Effector memory CD4-positive, alpha-beta T cell (primary cell): ENCODE data around the gene CYP19A1.

Experiments
- DNase-seq, 3 donors: peaks; one replicate each; pipeline ENCODE4 v3.0.0-alpha.2; 2020
- H3K27ac ChIP-seq: 2 replicates; pipeline ENCODE4 v1.7.0; 2013; ENCODE audit warnings: mild to moderate bottlenecking, low read length, moderate library complexity; ENCODE audit not compliant: insufficient read depth, poor library complexity, severe bottlenecking
- H3K27me3 ChIP-seq: replicated peaks from 2 replicates; pipeline ENCODE4 v1.7.0; 2013; ENCODE audit warnings: mild to moderate bottlenecking, low read length; ENCODE audit not compliant: insufficient read depth, control insufficient read depth, poor library complexity, severe bottlenecking
- H3K36me3 ChIP-seq: 2 replicates; pipeline ENCODE4 v1.7.0; 2013; ENCODE audit warnings: mild to moderate bottlenecking, low read length, moderate library complexity; ENCODE audit not compliant: control insufficient read depth, insufficient read depth
- H3K4me1 ChIP-seq: 2 replicates; pipeline ENCODE4 v1.7.0; 2013; ENCODE audit warnings: low read length, mild to moderate bottlenecking; ENCODE audit not compliant: control insufficient read depth, insufficient read depth, poor library complexity, severe bottlenecking
- H3K4me3 ChIP-seq: 2 replicates; pipeline ENCODE4 v1.7.0; 2013; ENCODE audit warnings: low read length, low read depth, mild to moderate bottlenecking; ENCODE audit not compliant: insufficient read depth, poor library complexity, severe bottlenecking
- H3K9me3 ChIP-seq: 2 replicates; pipeline ENCODE4 v1.7.0; 2013; ENCODE audit warnings: mild to moderate bottlenecking, low read length, moderate library complexity; ENCODE audit not compliant: control insufficient read depth

The CYP19A1 gene

DNA sequence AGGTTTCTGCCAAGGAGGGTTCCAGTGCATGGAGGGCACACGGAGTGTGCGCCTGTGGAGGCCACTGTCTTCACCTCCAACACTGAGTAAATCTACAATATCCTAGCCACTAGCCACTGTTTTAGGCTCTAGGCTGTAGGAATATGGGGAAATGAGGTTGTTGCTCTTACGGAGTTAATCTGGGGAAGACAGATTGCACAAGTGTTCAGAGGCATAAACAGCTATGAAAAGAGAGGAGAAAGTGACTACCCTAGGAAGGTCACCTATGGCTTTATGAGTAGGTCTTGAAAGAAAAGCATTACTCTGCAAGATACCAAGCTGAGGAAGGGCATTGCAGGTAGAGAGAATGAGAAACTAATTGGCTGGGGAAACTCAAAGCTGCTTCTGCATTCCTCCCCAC is 85.7 kb downstream of the CYP19A1 start:
- H3K36me3 ChIP-seq, result no peaks in the 10 kb centered on the region
- H3K9me3 ChIP-seq, result no peaks in the 10 kb centered on the region
- no peak overlapping the region for H3K27ac ChIP-seq
- H3K4me1 ChIP-seq, result no peaks in the 10 kb centered on the region
- no peaks in the 10 kb centered on the region for H3K27me3 ChIP-seq
- no peak overlapping the region for H3K4me3 ChIP-seq
- no peak for DNase-seq

DNA sequence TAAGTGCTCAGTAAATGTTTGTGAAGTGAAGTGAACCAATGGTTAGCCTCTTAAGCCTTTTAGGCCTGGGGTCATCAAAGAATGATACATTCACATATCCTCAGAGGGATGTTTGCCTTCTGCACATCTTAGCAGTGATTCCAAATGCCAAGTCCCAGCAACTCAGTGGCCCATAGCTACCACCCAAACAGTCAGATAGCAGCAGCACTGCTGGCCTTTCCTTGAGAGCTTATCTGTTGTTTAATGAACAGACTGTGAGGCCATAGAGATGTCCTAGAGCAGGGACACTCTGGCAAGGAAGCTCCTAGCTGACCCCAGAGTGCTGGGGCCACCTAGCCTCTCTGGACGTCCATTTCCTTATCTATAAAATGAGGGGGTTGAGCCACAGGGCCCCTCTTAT is 86.8 kb downstream of the CYP19A1 start:
- Histone ChIP-seq H3K36me3 (no peaks in the 10 kb centered on the region), H3K4me3 (no peak overlapping the region), H3K27ac (no peak overlapping the region), H3K9me3 (no peaks in the 10 kb centered on the region), H3K27me3 (no peaks in the 10 kb centered on the region), H3K4me1 (no peaks in the 10 kb centered on the region)
- DNase-seq, result no peak

DNA sequence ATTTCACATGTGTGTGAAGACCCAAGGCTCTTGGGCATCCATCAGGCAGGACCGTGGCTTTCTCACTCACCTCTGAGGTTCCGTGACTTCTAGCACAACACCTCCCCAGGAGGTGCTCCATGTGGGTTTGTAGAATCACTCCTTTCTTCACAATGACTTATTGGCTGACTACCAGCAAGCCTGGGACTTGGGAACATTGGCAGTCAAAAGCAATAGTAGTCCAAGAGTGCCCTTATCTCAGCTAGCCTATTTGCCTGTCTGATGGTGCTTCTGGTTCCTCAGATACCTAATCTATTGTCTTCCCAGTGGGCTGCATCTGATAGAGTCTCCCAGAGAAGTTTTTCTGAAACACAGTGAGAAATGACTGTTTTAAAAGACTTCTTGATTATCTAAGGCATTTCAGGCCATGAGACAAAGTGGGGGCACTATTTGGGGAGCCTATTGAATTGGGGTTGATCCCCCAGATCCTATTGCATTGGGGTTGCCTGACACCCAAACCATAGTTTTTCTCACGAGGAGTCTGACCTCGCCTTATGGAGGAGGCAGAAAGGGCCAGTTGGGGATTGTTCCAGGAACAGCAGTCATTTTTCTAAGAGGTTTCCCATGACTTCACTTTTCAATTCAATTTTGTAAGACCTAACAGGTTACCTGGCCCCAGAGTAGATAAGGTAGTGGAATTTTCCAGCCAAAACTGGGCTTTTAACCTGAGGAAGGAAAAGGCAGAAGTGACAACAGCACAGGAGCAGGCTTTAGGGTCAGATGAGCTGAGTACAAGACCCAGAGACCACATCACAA is 88.0 kb downstream of the CYP19A1 start:
- Histone ChIP-seq H3K36me3 (no peaks in the 10 kb centered on the region), H3K4me1 (no peaks in the 10 kb centered on the region), H3K27ac (no peak overlapping the region), H3K4me3 (no peak overlapping the region), H3K27me3 (no peaks in the 10 kb centered on the region), H3K9me3 (no peaks in the 10 kb centered on the region)
- DNase-seq, result no peak

DNA sequence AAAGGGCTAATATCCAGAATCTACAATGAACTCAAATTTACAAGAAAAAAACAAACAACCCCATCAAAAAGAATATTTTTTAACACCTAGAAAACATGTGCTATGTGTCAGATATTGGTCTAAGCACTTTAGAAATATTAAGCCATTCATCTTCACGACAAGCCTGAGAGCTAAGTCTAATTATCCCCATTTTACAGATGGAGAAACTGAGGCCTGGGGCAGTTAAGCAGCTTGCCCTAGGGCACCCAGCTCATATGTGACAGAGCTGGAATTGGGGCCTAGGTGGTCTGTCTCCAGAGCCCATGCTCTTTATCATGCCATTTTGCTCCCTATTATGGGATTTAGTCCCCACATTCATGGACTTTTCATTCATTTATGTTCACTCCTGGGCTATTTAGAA is 92.8 kb downstream of the CYP19A1 start:
- Histone ChIP-seq H3K4me1 (no peaks in the 10 kb centered on the region), H3K27ac (no peak overlapping the region), H3K4me3 (no peak overlapping the region), H3K27me3 (no peaks in the 10 kb centered on the region), H3K36me3 (no peaks in the 10 kb centered on the region), H3K9me3 (no peaks in the 10 kb centered on the region)
- no peak for DNase-seq

DNA sequence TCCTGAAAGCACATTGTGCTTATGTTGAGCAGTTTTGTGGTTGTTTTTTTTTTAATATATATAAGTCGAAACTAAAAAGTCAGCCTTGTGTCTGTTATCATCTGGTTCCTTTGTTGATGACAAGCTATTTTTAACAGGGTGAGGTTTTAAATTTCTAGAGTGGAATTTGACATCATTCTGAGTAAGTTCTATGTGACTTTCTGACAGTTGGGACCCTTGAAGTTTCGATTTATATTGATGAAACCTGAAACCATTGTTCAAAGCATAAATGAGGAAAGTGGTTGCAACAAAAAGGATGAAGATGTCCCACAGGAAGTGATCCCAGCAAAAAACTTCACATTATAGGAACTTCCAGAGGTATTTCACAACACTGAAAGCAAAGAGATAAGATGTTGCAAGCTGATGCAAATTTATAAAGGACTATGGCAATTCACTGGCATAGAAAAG is 94.0 kb downstream of the CYP19A1 start:
- Histone ChIP-seq H3K27ac (no peak overlapping the region), H3K9me3 (no peaks in the 10 kb centered on the region), H3K27me3 (no peaks in the 10 kb centered on the region), H3K4me3 (no peak overlapping the region), H3K36me3 (no peaks in the 10 kb centered on the region), H3K4me1 (no peaks in the 10 kb centered on the region)
- no peak for DNase-seq

DNA sequence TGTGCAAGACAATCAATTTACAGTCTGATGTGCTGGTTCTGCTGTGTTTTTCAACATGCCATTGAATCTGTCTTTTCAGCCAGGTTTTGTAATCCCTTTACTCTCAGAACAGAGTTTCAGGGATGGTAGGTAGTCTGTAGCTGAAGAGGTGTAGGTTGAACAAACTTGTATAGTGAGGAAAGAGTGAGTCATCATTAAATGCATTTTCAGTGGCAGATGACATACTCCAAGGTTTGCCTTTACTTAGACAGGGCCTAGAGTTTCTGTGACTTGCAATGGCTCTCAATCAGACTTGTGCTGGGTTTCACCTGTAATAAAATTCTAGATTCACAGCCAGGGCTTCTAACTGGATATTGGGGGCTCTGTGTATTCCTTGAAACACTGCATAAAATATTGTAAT is 94.6 kb downstream of the CYP19A1 start:
- Histone ChIP-seq H3K36me3 (no peaks in the 10 kb centered on the region), H3K27ac (no peak overlapping the region), H3K27me3 (no peaks in the 10 kb centered on the region), H3K4me1 (no peaks in the 10 kb centered on the region), H3K9me3 (no peaks in the 10 kb centered on the region), H3K4me3 (no peak overlapping the region)
- no peak for DNase-seq

DNA sequence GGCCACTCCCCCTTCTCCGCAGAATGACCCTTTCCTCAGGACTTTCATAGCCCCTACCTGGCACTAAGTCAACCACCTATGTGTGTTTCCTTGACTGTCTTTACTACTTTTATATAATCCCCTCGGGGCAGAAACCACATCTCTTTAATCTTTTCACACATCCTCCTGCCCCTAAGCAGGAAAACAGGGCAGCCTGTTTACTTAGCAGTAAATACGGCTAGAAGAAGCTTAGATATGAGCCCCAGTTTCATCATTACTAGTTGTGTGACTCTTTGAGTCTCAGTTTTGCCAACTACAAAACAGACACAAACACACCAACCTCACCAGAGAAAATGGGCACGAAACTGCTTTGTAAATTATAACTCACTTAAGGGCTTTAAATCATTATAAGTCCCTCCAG is 98.3 kb downstream of the CYP19A1 start:
- Histone ChIP-seq H3K36me3 (no peaks in the 10 kb centered on the region), H3K27ac (no peak overlapping the region), H3K4me3 (no peak overlapping the region), H3K9me3 (no peaks in the 10 kb centered on the region), H3K4me1 (no peaks in the 10 kb centered on the region), H3K27me3 (no peaks in the 10 kb centered on the region)
- DNase-seq, result no peak

DNA sequence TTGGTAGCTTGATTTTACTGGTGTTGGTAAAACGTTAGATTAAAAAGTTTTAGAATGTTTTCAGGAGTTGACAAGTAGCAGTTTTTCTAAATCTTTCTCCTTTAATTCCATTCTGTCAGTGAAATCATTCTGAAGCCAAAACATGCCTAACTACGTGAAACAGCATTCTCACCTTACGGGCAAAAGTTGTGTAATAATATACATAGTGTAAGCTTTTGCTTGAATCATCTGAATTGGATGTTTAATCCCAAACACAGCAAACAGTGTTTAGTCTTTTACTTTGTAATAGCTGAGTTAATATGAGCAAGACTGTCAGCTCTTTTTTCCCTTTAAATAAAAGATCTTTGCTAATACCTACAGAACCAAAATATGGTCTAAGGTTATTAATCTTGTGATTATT is 100.6 kb downstream of the CYP19A1 start:
- Histone ChIP-seq H3K27me3 (no peaks in the 10 kb centered on the region), H3K36me3 (no peaks in the 10 kb centered on the region), H3K9me3 (no peaks in the 10 kb centered on the region), H3K27ac (no peak overlapping the region), H3K4me1 (no peaks in the 10 kb centered on the region), H3K4me3 (no peak overlapping the region)
- DNase-seq, result no peak

DNA sequence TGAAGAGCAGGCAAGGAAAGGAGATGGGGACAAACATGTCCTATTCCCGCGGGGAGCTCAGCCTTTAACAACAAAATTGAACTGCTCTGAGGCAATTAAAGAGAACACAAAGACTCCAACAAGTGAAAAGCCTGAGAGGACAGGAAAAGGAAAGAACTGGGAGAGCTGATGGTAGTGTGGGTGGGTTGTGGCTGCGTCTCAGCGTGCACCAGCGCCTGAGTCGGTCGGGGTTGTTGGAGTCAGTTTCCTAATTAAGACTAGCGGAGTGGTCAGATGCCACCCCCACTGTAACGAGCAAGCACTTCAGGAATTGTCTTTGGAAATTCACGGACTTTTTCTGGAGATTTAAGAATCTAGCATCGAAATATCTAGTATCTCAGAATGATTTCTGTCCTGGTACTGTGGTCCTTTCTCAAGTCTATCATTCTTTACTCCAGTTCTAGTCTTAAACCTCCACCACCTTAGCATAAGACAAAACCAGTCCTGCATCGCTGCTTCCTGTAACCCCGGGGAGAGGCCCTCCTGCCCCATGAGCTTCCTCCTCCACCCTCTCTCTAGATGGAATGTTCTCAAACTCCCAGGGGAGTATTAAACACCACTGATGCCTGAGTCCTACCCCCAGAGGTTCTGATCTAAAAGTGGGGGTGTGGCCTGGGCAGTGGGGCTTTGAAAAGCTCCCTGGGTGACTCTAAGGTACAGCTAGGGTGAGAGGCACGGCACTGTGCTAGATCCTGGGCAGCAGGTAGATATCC is 104.0 kb downstream of the CYP19A1 start:
- Histone ChIP-seq H3K4me1 (no peaks in the 10 kb centered on the region), H3K4me3 (no peak overlapping the region), H3K27ac (no peak overlapping the region), H3K9me3 (no peaks in the 10 kb centered on the region), H3K27me3 (no peaks in the 10 kb centered on the region), H3K36me3 (no peaks in the 10 kb centered on the region)
- no peak for DNase-seq

DNA sequence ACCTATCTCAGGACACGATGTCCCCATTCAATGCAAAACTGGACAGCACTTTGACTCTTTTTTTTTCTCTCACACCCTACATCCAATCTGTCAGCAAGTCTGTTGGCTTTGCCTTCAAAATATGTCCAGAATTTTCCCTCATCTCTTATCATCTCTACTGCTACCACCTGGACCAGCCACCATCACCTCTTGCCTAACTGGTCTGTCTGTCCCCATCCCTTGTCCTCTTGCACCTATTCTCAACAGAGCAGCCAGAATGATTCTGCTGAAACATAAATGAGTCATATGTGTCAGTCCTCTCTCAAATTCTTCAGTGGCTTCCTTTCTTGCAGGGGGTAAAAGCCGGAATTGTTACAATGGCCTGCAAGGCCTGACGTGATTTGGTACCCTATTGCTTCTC is 105.8 kb downstream of the CYP19A1 start:
- no peak for DNase-seq
- no peaks in the 10 kb centered on the region for H3K9me3 ChIP-seq
- H3K4me1 ChIP-seq, result no peaks in the 10 kb centered on the region
- H3K4me3 ChIP-seq, result no peak overlapping the region
- H3K27me3 ChIP-seq, result no peaks in the 10 kb centered on the region
- no peaks in the 10 kb centered on the region for H3K36me3 ChIP-seq
- no peak overlapping the region for H3K27ac ChIP-seq
